AG04450 (cell line): ENCODE results near the gene LIPC. TPM values are rescaled to one million over a fixed set of nuclear protein-coding genes. Genes with fewer than 3 reads are reported as not detected.
A peak's percentile ranks its signal among the peaks of the same experiment; 100 is the strongest.

Source experiments
- CTCF ChIA-PET: fragments of 300-600, 350-600 bp; formaldehyde crosslinking; extraction: SDS; loops from one replicate; lab custom pipeline; 2022; ENCODE audit warnings: antibody characterized with exemption, inconsistent platforms; lab: Charles Lee
- POLR2A ChIA-PET: fragments of 350-600 bp; formaldehyde crosslinking; extraction: SDS; loops from one replicate; lab custom pipeline; 2021; ENCODE audit warnings: antibody characterized with exemption, inconsistent platforms; lab: Yijun Ruan, JAX
- DNase-seq: peaks from one replicate; pipeline ENCODE4 v3.0.0-alpha.2; 2011; ENCODE audit warnings: low read depth, low spot score
- H3K27ac ChIP-seq: one replicate; pipeline ENCODE4 v1.5.1; 2012; ENCODE audit warnings: low read depth, low read length, control low read depth
- H3K27me3 ChIP-seq: one replicate; pipeline ENCODE4 v1.6.0; 2012; ENCODE audit warnings: low read length; ENCODE audit not compliant: control insufficient read depth, insufficient read depth
- H3K4me3 ChIP-seq: 2 replicates; pipeline ENCODE4 v1.5.1; 2011; ENCODE audit warnings: mild to moderate bottlenecking, low read depth, low read length, control low read depth
- H3K9me3 ChIP-seq: 2 replicates; pipeline ENCODE4 v1.5.1; 2012; ENCODE audit warnings: low read length; ENCODE audit not compliant: control insufficient read depth, insufficient read depth
- CTCF ChIP-seq: IDR thresholded peaks from 2 replicates; pipeline ENCODE4 v1.5.1; 2011; ENCODE audit warnings: low read depth, low read length, control low read depth, inconsistent platforms
- polyA plus RNA-seq: library from polyadenylated mRNA; depleted of rRNA; stranded (reverse); fragments of >200 nt; gene quantifications from 2 replicates; pipeline ENCODE4 v1.2.3, GENCODE V29; 2011

The LIPC gene
- polyA plus RNA-seq, 1 experiment = 0.82 TPM

GRCh38 chr15:58443308-58443707 lies 11.5 kb downstream of the LIPC start:
- no peak for DNase-seq
- Histone ChIP-seq H3K4me3 (no peak overlapping the region), H3K9me3 (no peaks in the 10 kb centered on the region), H3K27me3 (no peaks in the 10 kb centered on the region), H3K27ac (no peak overlapping the region)
- TF ChIP-seq CTCF = no peak
- POLR2A ChIA-PET = no interaction called here
- CTCF ChIA-PET = no interaction called here

- no peak for TF ChIP-seq CTCF
- no peak for DNase-seq
- H3K27ac ChIP-seq = peak overlapping the region; percentile 11
- H3K9me3 ChIP-seq = no peaks in the 10 kb centered on the region
- H3K4me3 ChIP-seq = no peak overlapping the region
- H3K27me3 ChIP-seq = no peaks in the 10 kb centered on the region
- CTCF ChIA-PET = no interaction called here
- POLR2A ChIA-PET = no interaction called here
Observed at GRCh38 chr15:58444056-58444455, 12.3 kb downstream of the LIPC start.

GRCh38 chr15:58444658-58445332 lies 13.0 kb downstream of the LIPC start:
- H3K4me3 ChIP-seq = no peak overlapping the region
- no peak for DNase-seq
- TF ChIP-seq CTCF = no peak
- H3K27ac ChIP-seq = no peak overlapping the region
- CTCF ChIA-PET = no interaction called here
- H3K9me3 ChIP-seq = no peaks in the 10 kb centered on the region
- no peaks in the 10 kb centered on the region for H3K27me3 ChIP-seq
- POLR2A ChIA-PET = no interaction called here

- H3K9me3 ChIP-seq = no peaks in the 10 kb centered on the region
- CTCF ChIA-PET = no interaction called here
- H3K27me3 ChIP-seq = no peaks in the 10 kb centered on the region
- no peak overlapping the region for H3K4me3 ChIP-seq
- H3K27ac ChIP-seq = no peak overlapping the region
- DNase-seq = no peak
- TF ChIP-seq CTCF = no peak
- POLR2A ChIA-PET = no interaction called here
Observed at GRCh38 chr15:58445865-58446264, 14.1 kb downstream of the LIPC start.

- no peak for TF ChIP-seq CTCF
- no peak for DNase-seq
- ChIA-PET POLR2A (interaction anchor here (0.6 kb wide), 1 partner anchor 158 kb away, joined by 3 read pairs; no protein-coding TSS in a partner anchor), CTCF (no interaction called here)
- Histone ChIP-seq H3K27ac (no peak overlapping the region), H3K4me3 (no peak overlapping the region), H3K27me3 (no peaks in the 10 kb centered on the region), H3K9me3 (no peaks in the 10 kb centered on the region; the same call in 1 of the 2 replicates)
Observed at GRCh38 chr15:58446521-58446920, 14.7 kb downstream of the LIPC start.
